Right lobe of liver (tissue), 6 donors: Measurements from ENCODE around the gene CD2AP. TPM values are rescaled to one million over a fixed set of nuclear protein-coding genes. Genes with fewer than 3 reads are reported as not detected.
A peak's percentile ranks its signal among the peaks of the same experiment; 100 is the strongest.

ENCODE experiments used
- ATAC-seq, 4 donors: fragments of 200-7000 bp; cut with Tn5 transposase; one replicate each; pipeline ENCODE4 v1.9.1; 2020; ENCODE audit warnings: mild to moderate bottlenecking in 4 of 4, moderate library complexity in 4 of 4
- DNase-seq, 3 donors: peaks; one replicate each; pipeline ENCODE4 v3.0.0-alpha.2; 2020
- H3K27ac ChIP-seq, 3 donors: fragments of 200-600 bp; one replicate each; pipeline ENCODE4 v1.8.0; 2022
- H3K27me3 ChIP-seq, 2 donors: fragments of 200-600 bp; one replicate each; pipeline ENCODE4 v1.8.0; 2022
- H3K36me3 ChIP-seq, 4 donors: fragments of 200-600 bp; sonication (generic) in 1 of 4; one replicate each; pipeline versions ENCODE4 v1.5.1 to v1.8.0; 2017 to 2022; ENCODE audit warnings: control low read depth in 1 of 4
- H3K4me1 ChIP-seq, 4 donors: fragments of 200-600 bp; sonication (generic) in 1 of 4; one replicate each; pipeline versions ENCODE4 v1.5.1 to v1.8.0; 2017 to 2022; ENCODE audit warnings: control low read depth in 1 of 4
- H3K4me3 ChIP-seq, 3 donors: fragments of 200-600 bp; one replicate each; pipeline ENCODE4 v1.8.0; 2022
- H3K9me3 ChIP-seq, 4 donors: fragments of 200-600 bp; sonication (generic) in 1 of 4; one replicate each; pipeline versions ENCODE4 v1.5.1 to v1.8.0; 2017 to 2022; ENCODE audit warnings: control low read depth in 1 of 4
- CTCF ChIP-seq, 4 donors: fragments of 200-600 bp in 3 of 4; fragments of 450-650 bp in 1 of 4; IDR thresholded peaks; one replicate each; pipeline versions ENCODE4 v1.5.1 to v1.8.0; 2016 to 2022; ENCODE audit warnings: antibody characterized with exemption in 4 of 4, mild to moderate bottlenecking in 2 of 4
- POLR2A ChIP-seq: fragments of 450-650 bp; IDR thresholded peaks from one replicate; pipeline ENCODE4 v1.6.1; 2017; ENCODE audit warnings: antibody characterized with exemption, mild to moderate bottlenecking
- WGBS: methylation state at CpG from one replicate; pipeline ENCODE4 v1.1.6; 2018; ENCODE audit warnings: low coverage, low lambda C conversion rate; ENCODE audit not compliant: insufficient coverage; ENCODE audit errors: missing lambda C conversion rate; 5-methylcytosine and 5-hydroxymethylcytosine counted together
- intact Hi-C, 2 donors: fragments of 100-400 bp; cut with DNase I; formaldehyde crosslinking; loops; one replicate each; pipeline versions ENCODE4 v1.11.2 to v1.14.1; 2022
- total RNA-seq, 6 experiments: library from RNA; depleted of rRNA in 2 of 6; stranded (reverse); fragments of >200 nt in 2 of 6; fragmentation: NEBNext Ultra II Directional in 3 of 6; extraction: Animal tissue kit (Norgen Biotek cat#: 25700) in 3 of 6; gene quantifications; one replicate each; pipeline versions ENCODE4 v1.1.0 to v1.2.4, GENCODE V29; 2016 to 2023
- donor health status: DM: no; HTN: yes; CAD: no.
- donor health status: DM: no; HTN: no; CAD: no.
- donor health status: DM: no; HTN: no; CAD: no.
- donor health status: DM: no; HTN: yes; CAD: no.
- donor health status: DM: no; HTN: yes; CAD: no.

The CD2AP gene
- total RNA-seq, 6 experiments from 2014 or later = 12.0 to 24.8 (median 15.1) TPM

- H3K4me1 ChIP-seq = peaks cover 0 to 4% (median 0%) of the 10 kb centered on the region in 4 donors
- H3K27ac ChIP-seq = no peak overlapping the region
- TF ChIP-seq CTCF (IDR thresholded peaks at IDR 0.05) = no peak
- no peak for TF ChIP-seq POLR2A
- no peak overlapping the region for H3K4me3 ChIP-seq
- H3K27me3 ChIP-seq = no peaks in the 10 kb centered on the region
- 59% methylated on average over 2 of the region's 2 CpGs for WGBS
- H3K9me3 ChIP-seq = no peaks in the 10 kb centered on the region
- DNase-seq = no peak
- intact Hi-C loops = no loop called here
- peak in 1 of 4 donors; percentile 25 for ATAC-seq
- no peaks in the 10 kb centered on the region for H3K36me3 ChIP-seq
Measured at GRCh38 chr6:47525330-47526057, 47.9 kb downstream of the CD2AP start.

- H3K27ac ChIP-seq = no peak overlapping the region
- H3K27me3 ChIP-seq = no peaks in the 10 kb centered on the region
- no peak overlapping the region for H3K4me3 ChIP-seq
- no peaks in the 10 kb centered on the region for H3K36me3 ChIP-seq
- ATAC-seq (no peak), DNase-seq (no peak)
- intact Hi-C loops = no loop called here
- H3K4me1 ChIP-seq = peaks cover 0 to 4% (median 0%) of the 10 kb centered on the region in 4 donors
- H3K9me3 ChIP-seq = no peaks in the 10 kb centered on the region
- no peak for TF ChIP-seq CTCF (IDR thresholded peaks at IDR 0.05)
- TF ChIP-seq POLR2A = no peak
Measured at GRCh38 chr6:47527274-47527673, 49.7 kb downstream of the CD2AP start.

DNA sequence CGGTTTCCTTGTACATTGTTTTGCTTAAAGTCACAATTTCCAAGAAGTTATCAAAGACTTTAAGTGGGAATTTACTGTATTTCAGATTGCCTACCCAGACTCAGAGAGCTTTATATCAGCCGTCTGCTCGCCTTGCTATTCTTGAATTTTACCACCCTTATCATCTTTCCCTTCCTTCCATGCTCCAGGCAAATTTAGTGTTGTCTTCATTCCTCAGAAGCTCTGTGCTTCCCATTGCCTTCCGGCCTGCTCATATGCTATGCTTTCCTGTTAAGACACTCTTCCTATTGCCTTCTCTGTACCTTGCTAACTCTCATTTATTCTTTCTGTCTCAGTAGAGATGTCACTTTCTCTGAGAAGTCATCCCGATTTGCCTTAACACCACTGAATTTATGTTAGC is 52.1 kb downstream of the CD2AP start:
- Histone ChIP-seq H3K27me3 (no peaks in the 10 kb centered on the region), H3K36me3 (no peaks in the 10 kb centered on the region), H3K9me3 (no peaks in the 10 kb centered on the region), H3K4me1 (peaks cover 0 to 4% (median 0%) of the 10 kb centered on the region in 4 donors), H3K4me3 (no peak overlapping the region), H3K27ac (no peak overlapping the region)
- no peak for DNase-seq
- peak; percentile 29 to 56 (median 40) for ATAC-seq
- WGBS = 80% methylated on average over 5 of the region's 5 CpGs
- no peak for TF ChIP-seq POLR2A
- intact Hi-C loops = no loop called here

- no peak overlapping the region for H3K4me3 ChIP-seq
- H3K4me1 ChIP-seq = no peaks in the 10 kb centered on the region
- intact Hi-C loops = no loop called here
- no peaks in the 10 kb centered on the region for H3K27me3 ChIP-seq
- no peaks in the 10 kb centered on the region for H3K9me3 ChIP-seq
- ATAC-seq (no peak), DNase-seq (no peak)
- H3K27ac ChIP-seq = no peak overlapping the region
- TF ChIP-seq CTCF (IDR thresholded peaks at IDR 0.05) = no peak
- no peak for TF ChIP-seq POLR2A
- H3K36me3 ChIP-seq = no peaks in the 10 kb centered on the region
- 86% methylated on average over 1 of the region's 1 CpG for WGBS
Measured at GRCh38 chr6:47532981-47533585, 55.5 kb downstream of the CD2AP start.

- intact Hi-C loops = no loop called here
- ATAC-seq = no peak
- TF ChIP-seq CTCF (IDR thresholded peaks at IDR 0.05) (no peak), POLR2A (no peak)
- no peaks in the 10 kb centered on the region for H3K9me3 ChIP-seq
- no peaks in the 10 kb centered on the region for H3K36me3 ChIP-seq
- H3K4me3 ChIP-seq = no peak overlapping the region
- H3K27me3 ChIP-seq = no peaks in the 10 kb centered on the region
- no peak for DNase-seq
- no peaks in the 10 kb centered on the region for H3K4me1 ChIP-seq
- no peak overlapping the region for H3K27ac ChIP-seq
Measured at GRCh38 chr6:47534063-47534462, 56.5 kb downstream of the CD2AP start.
